ENCODE results near the gene SPTBN1.

DNA sequence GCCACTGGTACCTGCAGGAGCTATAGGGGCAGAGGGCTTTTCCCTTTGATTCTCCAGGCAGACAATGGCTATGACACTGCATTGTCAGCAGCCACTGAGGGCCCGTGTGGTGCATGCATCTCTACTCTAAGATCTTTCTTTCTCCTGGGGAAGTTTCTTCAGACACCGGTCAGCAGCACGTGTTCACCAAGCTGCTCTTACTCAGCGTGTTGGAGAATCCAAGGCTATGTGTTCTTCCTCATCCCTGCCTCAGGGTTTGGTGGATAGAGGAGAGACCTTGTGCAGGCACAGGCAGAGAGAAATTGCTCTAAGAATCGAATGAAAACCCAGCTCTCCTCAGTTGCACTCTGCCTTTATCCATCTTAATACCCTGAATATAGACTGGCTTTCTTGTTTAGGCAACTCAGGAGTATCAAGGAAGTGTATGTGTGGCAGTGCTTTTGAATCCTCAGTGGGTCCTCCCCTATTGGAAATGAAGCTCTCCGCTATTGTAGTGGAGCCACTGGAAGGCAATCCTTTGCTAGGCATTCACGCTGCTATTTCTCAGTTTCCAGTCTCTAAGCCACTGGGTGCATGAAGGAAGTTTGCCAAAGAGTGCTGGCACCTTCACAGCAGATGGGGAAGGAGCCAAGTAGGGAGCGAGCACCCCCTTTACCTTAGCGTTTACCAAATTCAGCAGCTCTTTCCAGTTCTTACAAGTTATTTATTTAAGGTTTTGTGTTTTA is 180.4 kb downstream of the SPTBN1 start:
- TF ChIP-seq CTCF (CRISPR knock-in tag; IDR thresholded peaks at IDR 0.05) = no peak
- no peak for TF ChIP-seq SIN3A (IDR thresholded peaks at IDR 0.05; ENCODE audit: borderline replicate concordance, low read depth, low read length)
- TF ChIP-seq ZSCAN29 (CRISPR knock-in tag; conservative IDR thresholded peaks at IDR 0.05) = no peak
